Measurements from ENCODE around the gene ALDH2.

- TF ChIP-seq, protein P1, sequence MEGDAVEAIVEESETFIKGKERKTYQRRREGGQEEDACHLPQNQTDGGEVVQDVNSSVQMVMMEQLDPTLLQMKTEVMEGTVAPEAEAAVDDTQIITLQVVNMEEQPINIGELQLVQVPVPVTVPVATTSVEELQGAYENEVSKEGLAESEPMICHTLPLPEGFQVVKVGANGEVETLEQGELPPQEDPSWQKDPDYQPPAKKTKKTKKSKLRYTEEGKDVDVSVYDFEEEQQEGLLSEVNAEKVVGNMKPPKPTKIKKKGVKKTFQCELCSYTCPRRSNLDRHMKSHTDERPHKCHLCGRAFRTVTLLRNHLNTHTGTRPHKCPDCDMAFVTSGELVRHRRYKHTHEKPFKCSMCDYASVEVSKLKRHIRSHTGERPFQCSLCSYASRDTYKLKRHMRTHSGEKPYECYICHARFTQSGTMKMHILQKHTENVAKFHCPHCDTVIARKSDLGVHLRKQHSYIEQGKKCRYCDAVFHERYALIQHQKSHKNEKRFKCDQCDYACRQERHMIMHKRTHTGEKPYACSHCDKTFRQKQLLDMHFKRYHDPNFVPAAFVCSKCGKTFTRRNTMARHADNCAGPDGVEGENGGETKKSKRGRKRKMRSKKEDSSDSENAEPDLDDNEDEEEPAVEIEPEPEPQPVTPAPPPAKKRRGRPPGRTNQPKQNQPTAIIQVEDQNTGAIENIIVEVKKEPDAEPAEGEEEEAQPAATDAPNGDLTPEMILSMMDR (IDR thresholded peaks at IDR 0.05) = no peak
- TF ChIP-seq POLR2A (IDR thresholded peaks at IDR 0.05) = no peak
Measured at GRCh38 chr12:111791507-111791906, 24.8 kb downstream of the ALDH2 start.
